LHCN-M2 (cell line): ENCODE measurements around the gene BRMS1. TPM values are rescaled to one million over a fixed set of nuclear protein-coding genes. Genes with fewer than 3 reads are reported as not detected.
A peak's percentile ranks its signal among the peaks of the same experiment; 100 is the strongest.
"Not testable (repeated sequence)": the region's sequence is repeated elsewhere in the genome, so short reads cannot be mapped to it uniquely, and the experiment has no call there.

ENCODE experiments used
- DNase-seq: peaks from one replicate; pipeline ENCODE4 v3.0.0-alpha.2; 2012; ENCODE audit warnings: low read depth
- total RNA-seq: library from RNA; depleted of rRNA; stranded (reverse); fragments of >200 nt; gene quantifications from 2 replicates; pipeline ENCODE4 v1.2.3, GENCODE V29; 2014

Gene BRMS1
- total RNA-seq, 1 experiment from 2014 or later: 102 TPM

GRCh38 chr11:66310803-66311440 lies 34.0 kb downstream of the BRMS1 start:
- DNase-seq: not testable (repeated sequence)

GRCh38 chr11:66310324-66310723 lies 34.6 kb downstream of the BRMS1 start:
- no peak for DNase-seq

GRCh38 chr11:66309475-66309874 lies 35.4 kb downstream of the BRMS1 start:
- DNase-seq: no peak

- DNase-seq: no peak
These were observed 42.2 kb downstream of the BRMS1 start for GRCh38 chr11:66302656-66303055.

- DNase-seq: no peak
These were observed 45.7 kb downstream of the BRMS1 start for GRCh38 chr11:66299186-66299585.

- no peak for DNase-seq
These were observed 47.3 kb downstream of the BRMS1 start for GRCh38 chr11:66297610-66298009.

GRCh38 chr11:66294626-66295620 lies 50.0 kb downstream of the BRMS1 start:
- no peak for DNase-seq

GRCh38 chr11:66293777-66294625 lies 50.9 kb downstream of the BRMS1 start:
- no peak for DNase-seq

GRCh38 chr11:66293352-66293751 lies 51.6 kb downstream of the BRMS1 start:
- DNase-seq: no peak

GRCh38 chr11:66292543-66293332 lies 52.2 kb downstream of the BRMS1 start:
- no peak for DNase-seq

- no peak for DNase-seq
These were observed 53.0 kb downstream of the BRMS1 start, which contains the start of gene TMEM151A for GRCh38 chr11:66291706-66292542. Gene TMEM151A (plus strand): TSS chr11:66291894. CDS start chr11:66292014, 120 bp downstream.

GRCh38 chr11:66291303-66291705 lies 53.6 kb downstream of the BRMS1 start:
- no peak for DNase-seq

- no peak for DNase-seq
These were observed 54.6 kb downstream of the BRMS1 start for GRCh38 chr11:66290330-66290621.

- DNase-seq: no peak
These were observed 55.2 kb downstream of the BRMS1 start for GRCh38 chr11:66289548-66290329.

- DNase-seq: peak; percentile 98
These were observed 56.0 kb downstream of the BRMS1 start, which contains the start of gene YIF1A for GRCh38 chr11:66288671-66289547. Gene YIF1A (minus strand): TSS chr11:66289143. CDS start chr11:66288985, 158 bp downstream.

- DNase-seq: no peak
These were observed 56.8 kb downstream of the BRMS1 start for GRCh38 chr11:66287889-66288670.
